Stimulated activated effector memory CD8-positive, alpha-beta T cell treated with anti-CD3 and anti-CD28 coated beads, Interleukin-12 subunit alpha, Interleukin-12 subunit beta, amount 100 ng/mL, for 72 hours (primary cell): Measurements from ENCODE around the gene GMEB2.
"Not testable (repeated sequence)": the region's sequence is repeated elsewhere in the genome, so short reads cannot be mapped to it uniquely, and the experiment has no call there.

Experiments
- ATAC-seq: fragments of 150-1000 bp; cut with Tn5 transposase; 2 replicates; pipeline ENCODE4 v1.10.0; 2021
- DNase-seq, 2 donors: peaks; one replicate each; pipeline ENCODE4 v3.0.0; 2021 to 2022; ENCODE audit warnings: low spot score in 2 of 2
- H3K27ac Mint-ChIP-seq: one replicate; pipeline ENCODE4 v1.8.0; 2022; ENCODE audit warnings: mild to moderate bottlenecking, mixed read lengths
- H3K36me3 Mint-ChIP-seq: one replicate; pipeline ENCODE4 v1.8.0; 2022; ENCODE audit warnings: mild to moderate bottlenecking, mixed read lengths
- H3K4me1 Mint-ChIP-seq: one replicate; pipeline ENCODE4 v1.8.0; 2022; ENCODE audit warnings: mixed read lengths
- H3K4me3 Mint-ChIP-seq: one replicate; pipeline ENCODE4 v1.8.0; 2022; ENCODE audit warnings: mild to moderate bottlenecking, mixed read lengths
- H3K9me3 Mint-ChIP-seq: one replicate; pipeline ENCODE4 v1.8.0; 2022; ENCODE audit warnings: mixed read lengths

Gene GMEB2

GRCh38 chr20:63617092-63617875, 9.6 kb downstream of the GMEB2 start:
- ATAC-seq (no peak), DNase-seq (no peak)
- H3K9me3 Mint-ChIP-seq = no peaks in the 10 kb centered on the region
- H3K4me1 Mint-ChIP-seq = peaks cover 21% of the 10 kb centered on the region
- peak overlapping the region; percentile 37 for H3K27ac Mint-ChIP-seq
- H3K36me3 Mint-ChIP-seq = peaks cover 61% of the 10 kb centered on the region
- no peak overlapping the region for H3K4me3 Mint-ChIP-seq

GRCh38 chr20:63613863-63614594, 12.9 kb downstream of the GMEB2 start:
- not testable (repeated sequence) for H3K4me3 Mint-ChIP-seq, H3K9me3 Mint-ChIP-seq, DNase-seq, ATAC-seq
- H3K27ac Mint-ChIP-seq = peak overlapping the region; percentile 48
- H3K36me3 Mint-ChIP-seq = peaks cover 56% of the 10 kb centered on the region
- H3K4me1 Mint-ChIP-seq = peaks cover 12% of the 10 kb centered on the region

DNA sequence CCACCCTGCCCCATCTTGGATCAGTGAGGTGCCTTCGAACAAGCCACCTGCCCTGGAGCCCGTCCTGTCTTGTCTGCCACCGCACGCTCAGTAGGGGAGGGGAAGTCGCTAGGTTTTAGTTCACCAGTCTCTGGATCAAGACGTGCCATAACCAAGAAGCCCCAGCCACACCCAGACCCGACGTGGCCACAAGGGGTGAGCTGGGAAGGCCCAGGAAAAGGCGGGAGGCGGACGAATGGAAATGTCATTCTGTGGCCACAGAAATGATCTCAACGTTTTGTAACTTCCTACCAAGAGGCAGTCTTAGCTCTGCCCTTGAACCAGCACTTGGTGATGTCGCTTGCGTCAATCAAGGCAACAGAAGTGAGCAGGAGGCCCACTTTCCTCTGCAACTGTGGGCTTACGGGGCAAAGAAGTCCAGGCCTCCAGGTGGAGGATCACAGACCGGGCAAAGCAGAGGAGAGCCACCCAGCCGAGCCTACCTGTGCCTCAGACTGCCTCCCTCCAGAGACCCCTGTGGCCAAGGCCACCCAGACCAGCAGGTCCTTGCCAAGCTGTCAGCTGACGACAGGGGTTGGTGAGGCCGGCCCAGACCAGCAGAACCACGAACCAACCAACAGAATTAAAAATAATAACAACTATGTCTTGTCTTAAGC, 14.5 kb downstream of the GMEB2 start:
- ATAC-seq (no peak), DNase-seq (no peak)
- no peaks in the 10 kb centered on the region for H3K9me3 Mint-ChIP-seq
- no peak overlapping the region for H3K27ac Mint-ChIP-seq
- peaks cover 44% of the 10 kb centered on the region for H3K36me3 Mint-ChIP-seq
- H3K4me1 Mint-ChIP-seq = peaks cover 12% of the 10 kb centered on the region
- no peak overlapping the region for H3K4me3 Mint-ChIP-seq

GRCh38 chr20:63611646-63612045, 15.3 kb downstream of the GMEB2 start:
- no peak for ATAC-seq

DNA sequence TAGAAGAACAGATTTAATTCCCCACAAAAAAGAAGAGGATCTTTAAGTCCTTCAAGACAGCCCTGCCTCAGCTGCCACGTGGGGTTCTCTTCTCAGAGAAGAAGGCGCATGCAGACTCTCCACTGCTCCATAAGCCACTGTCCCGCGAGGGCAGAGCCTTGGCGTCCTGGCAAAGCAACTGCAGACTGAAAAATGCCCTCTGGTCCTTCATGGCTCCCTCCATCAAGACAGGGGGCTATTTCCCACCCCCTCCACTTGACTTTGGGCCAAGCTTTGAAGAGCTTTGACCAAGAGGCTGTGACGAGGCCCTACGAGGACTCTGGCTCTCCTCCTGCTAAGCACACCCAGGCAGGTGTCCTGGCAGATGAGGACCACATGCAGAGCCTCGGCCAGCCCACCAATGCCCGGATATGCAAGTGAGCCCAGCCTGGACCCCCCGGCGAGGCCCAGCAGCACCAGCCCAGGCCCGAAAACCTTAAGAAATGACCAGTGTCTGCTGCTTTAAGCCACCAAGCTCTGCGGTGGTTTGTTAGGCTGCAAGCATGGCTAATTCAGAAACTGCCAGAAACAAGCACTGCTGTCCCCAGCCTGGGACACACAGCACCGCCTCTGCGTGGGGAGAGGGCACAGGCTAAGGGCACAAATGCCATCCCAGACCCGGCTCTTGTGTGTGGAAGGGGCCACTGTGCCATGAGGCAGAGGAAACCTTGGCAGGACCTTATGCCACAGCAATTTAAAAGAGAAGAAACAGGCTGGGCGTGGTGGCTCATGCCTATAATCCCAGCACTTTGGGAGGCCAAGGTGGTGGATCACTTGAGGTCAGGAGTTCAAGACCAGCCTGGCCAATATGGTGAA, 16.1 kb downstream of the GMEB2 start:
- ATAC-seq (no peak), DNase-seq (no peak)
- Mint-ChIP-seq H3K4me1 (peaks cover 19% of the 10 kb centered on the region), H3K27ac (peak overlapping the region; percentile 69), H3K9me3 (no peaks in the 10 kb centered on the region), H3K4me3 (no peak overlapping the region), H3K36me3 (peaks cover 28% of the 10 kb centered on the region)

More at GRCh38 chr20:63611646-63612045, 15.3 kb downstream of the GMEB2 start:
- no peak for DNase-seq
- H3K27ac Mint-ChIP-seq = no peak overlapping the region
- H3K9me3 Mint-ChIP-seq = no peaks in the 10 kb centered on the region
- H3K36me3 Mint-ChIP-seq = peaks cover 36% of the 10 kb centered on the region
- H3K4me1 Mint-ChIP-seq = peaks cover 16% of the 10 kb centered on the region
- no peak overlapping the region for H3K4me3 Mint-ChIP-seq

DNA sequence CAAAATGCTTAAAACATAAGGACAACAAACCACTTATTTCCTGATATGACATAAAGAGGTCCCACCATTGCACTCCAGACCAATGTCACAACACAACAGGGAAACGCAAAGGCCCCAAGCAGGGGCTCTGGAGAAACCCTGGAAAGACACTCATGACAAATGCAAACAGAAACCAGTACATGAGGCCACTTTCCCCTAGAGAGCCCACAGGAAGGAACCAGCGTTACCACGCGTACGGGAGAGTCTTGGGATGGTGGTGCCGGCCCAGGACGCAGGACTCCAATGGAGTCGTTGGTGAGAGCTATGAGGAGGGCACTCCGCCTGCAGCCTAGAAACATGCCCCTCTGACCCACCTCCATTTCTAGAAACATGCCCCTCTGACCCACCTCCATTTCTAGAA, 20.2 kb downstream of the GMEB2 start:
- H3K9me3 Mint-ChIP-seq = no peaks in the 10 kb centered on the region
- no peak overlapping the region for H3K4me3 Mint-ChIP-seq
- H3K4me1 Mint-ChIP-seq = peaks cover 14% of the 10 kb centered on the region
- no peak for DNase-seq
- no peak for ATAC-seq
- peaks cover 34% of the 10 kb centered on the region for H3K36me3 Mint-ChIP-seq
- no peak overlapping the region for H3K27ac Mint-ChIP-seq

DNA sequence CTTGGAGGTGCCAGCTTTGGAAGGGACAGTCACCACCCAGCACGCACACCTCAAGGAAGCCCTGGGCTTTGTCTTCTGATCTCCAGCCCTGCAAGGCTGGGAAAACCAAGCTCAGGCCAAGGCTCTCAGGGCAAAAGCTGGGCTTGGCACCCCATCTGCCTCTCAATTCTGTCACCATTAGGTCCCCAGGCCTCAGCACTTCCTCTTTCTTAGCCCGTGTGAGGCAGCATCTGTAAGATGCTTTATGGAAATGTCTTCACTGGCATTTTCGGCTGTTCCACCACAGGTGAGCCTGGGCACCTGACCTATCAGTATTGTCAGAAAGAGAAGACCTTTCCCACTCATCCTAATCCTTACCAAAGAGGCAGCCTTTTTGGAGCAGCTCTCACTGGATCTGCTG, 24.6 kb downstream of the GMEB2 start:
- peak overlapping the region; percentile 83 for H3K27ac Mint-ChIP-seq
- no peak for ATAC-seq
- peaks cover 74% of the 10 kb centered on the region for H3K36me3 Mint-ChIP-seq
- H3K4me3 Mint-ChIP-seq = no peak overlapping the region
- peaks cover 14% of the 10 kb centered on the region for H3K4me1 Mint-ChIP-seq
- no peak for DNase-seq
- no peaks in the 10 kb centered on the region for H3K9me3 Mint-ChIP-seq

GRCh38 chr20:63601679-63602078, 25.2 kb downstream of the GMEB2 start:
- DNase-seq, ATAC-seq, H3K27ac Mint-ChIP-seq, H3K9me3 Mint-ChIP-seq, H3K4me3 Mint-ChIP-seq: not testable (repeated sequence)
- H3K4me1 Mint-ChIP-seq = peaks cover 11% of the 10 kb centered on the region
- H3K36me3 Mint-ChIP-seq = peaks cover 80% of the 10 kb centered on the region

- no peaks in the 10 kb centered on the region for H3K9me3 Mint-ChIP-seq
- DNase-seq (no peak), ATAC-seq (no peak)
- peaks cover 89% of the 10 kb centered on the region for H3K36me3 Mint-ChIP-seq
- H3K4me3 Mint-ChIP-seq = no peak overlapping the region
- no peak overlapping the region for H3K27ac Mint-ChIP-seq
- peaks cover 7% of the 10 kb centered on the region for H3K4me1 Mint-ChIP-seq
These were observed 27.4 kb downstream of the GMEB2 start for GRCh38 chr20:63599396-63600050.

DNA sequence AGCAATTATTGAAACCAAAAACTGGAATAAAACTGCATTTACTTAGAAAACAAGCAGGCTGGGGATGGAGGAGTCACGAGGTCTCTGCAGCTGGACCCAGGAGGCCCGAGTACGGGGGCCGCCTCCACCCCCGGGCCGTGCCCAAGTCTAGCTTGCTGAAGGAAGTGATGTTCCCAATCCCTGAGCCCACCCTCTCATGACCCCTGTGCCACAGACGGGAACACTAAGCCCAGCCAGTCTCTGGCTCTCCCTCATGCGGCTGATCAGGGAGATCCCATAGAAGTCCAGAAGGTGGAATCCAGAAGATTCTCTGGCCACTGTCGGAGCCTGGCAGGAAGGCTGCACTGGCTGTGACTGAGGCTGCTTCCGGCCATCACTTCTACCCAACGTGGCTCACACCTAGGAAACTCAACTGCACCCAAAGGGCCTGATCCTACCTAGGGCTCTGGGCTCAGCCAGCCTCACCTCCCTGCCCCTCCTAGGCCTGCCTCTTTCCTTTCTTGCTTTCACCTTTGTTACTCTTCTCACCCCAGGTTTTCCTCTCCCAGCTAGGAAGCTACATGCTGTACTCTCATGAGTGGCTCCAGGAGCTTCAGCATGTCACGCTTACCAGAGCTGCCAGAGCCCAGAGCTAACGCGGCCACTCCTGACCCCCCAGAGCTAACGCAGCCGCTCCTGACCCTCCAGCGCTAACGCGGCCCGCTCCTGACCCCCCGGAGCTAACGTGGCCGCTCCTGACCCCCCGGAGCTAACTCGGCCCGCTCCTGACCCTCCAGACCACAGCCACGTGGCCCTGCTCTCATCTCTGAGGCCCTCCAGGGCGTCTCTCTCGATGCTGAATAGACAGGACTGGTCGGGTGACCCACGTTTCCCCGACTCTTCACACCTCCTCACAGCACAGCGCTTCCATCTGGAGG, 28.2 kb downstream of the GMEB2 start:
- no peak overlapping the region for H3K4me3 Mint-ChIP-seq
- H3K36me3 Mint-ChIP-seq = peaks cover 82% of the 10 kb centered on the region
- peaks cover 7% of the 10 kb centered on the region for H3K4me1 Mint-ChIP-seq
- H3K9me3 Mint-ChIP-seq = no peaks in the 10 kb centered on the region
- H3K27ac Mint-ChIP-seq = no peak overlapping the region
- ATAC-seq (no peak), DNase-seq (no peak)

- H3K4me3 Mint-ChIP-seq = no peak overlapping the region
- H3K9me3 Mint-ChIP-seq = no peaks in the 10 kb centered on the region
- no peak overlapping the region for H3K27ac Mint-ChIP-seq
- DNase-seq = no peak
- peaks cover 4% of the 10 kb centered on the region for H3K4me1 Mint-ChIP-seq
- ATAC-seq = no peak
- peaks cover 82% of the 10 kb centered on the region for H3K36me3 Mint-ChIP-seq
These were observed 29.0 kb downstream of the GMEB2 start for GRCh38 chr20:63597651-63598478.

- no peaks in the 10 kb centered on the region for H3K9me3 Mint-ChIP-seq
- ATAC-seq = no peak
- H3K36me3 Mint-ChIP-seq = peaks cover 72% of the 10 kb centered on the region
- DNase-seq = no peak
- no peak overlapping the region for H3K4me3 Mint-ChIP-seq
- no peak overlapping the region for H3K27ac Mint-ChIP-seq
- no peaks in the 10 kb centered on the region for H3K4me1 Mint-ChIP-seq
These were observed 30.5 kb downstream of the GMEB2 start for GRCh38 chr20:63596423-63596822.
